ENCODE data around the gene KHDRBS2.

The KHDRBS2 gene

GRCh38 chr6:61675734-61676133 lies 610.3 kb downstream of the KHDRBS2 start:
- no peak overlapping the region for H2BK5ac ChIP-seq (ENCODE audit: low read length)
- WGBS, 2 donors (ENCODE audit: extremely low coverage in 2 of 2, insufficient read length in 2 of 2, insufficient replicate concordance in 1 of 2): no CpG with 5 or more reads among the region's 2 CpGs
- no peak overlapping the region for H3K4me2 ChIP-seq (ENCODE audit: insufficient read depth, low read length, poor library complexity, severe bottlenecking)
- no peak overlapping the region for H2AFZ ChIP-seq (ENCODE audit: low read length)
- no peak overlapping the region for H3K27ac ChIP-seq (replicated peaks; ENCODE audit: low read length)
- no peak overlapping the region for H3K4ac ChIP-seq (ENCODE audit: low read length)
- H3K27me3 ChIP-seq (ENCODE audit: control insufficient read depth in 3 of 3, insufficient read depth in 3 of 3, low read depth in 1 of 3, low read length in 3 of 3): no peaks in the 10 kb centered on the region
- H3K9me3 ChIP-seq (replicated peaks in 1 of 2; ENCODE audit: control insufficient read depth in 2 of 2, insufficient read depth in 1 of 2, low read depth in 1 of 2, low read length in 2 of 2): no peaks in the 10 kb centered on the region
- H3K9ac ChIP-seq (ENCODE audit: low read depth, low read length, poor library complexity): no peak overlapping the region
- DNase-seq (ENCODE audit: low spot score): no peak
- H3K18ac ChIP-seq (ENCODE audit: low read length): no peak overlapping the region
- H3K4me3 ChIP-seq (ENCODE audit: low read length in 2 of 2): no peak overlapping the region
- no peak overlapping the region for H4K8ac ChIP-seq (ENCODE audit: low read depth, low read length)
- H3K23ac ChIP-seq (ENCODE audit: low read depth, low read length, poor library complexity): no peak overlapping the region
- no peaks in the 10 kb centered on the region for H3K36me3 ChIP-seq (replicated peaks in 1 of 2; ENCODE audit: control insufficient read depth in 2 of 2, insufficient read depth in 2 of 2, low read length in 2 of 2)
- H2BK120ac ChIP-seq (ENCODE audit: low read depth, low read length): no peak overlapping the region
- H4K91ac ChIP-seq (ENCODE audit: low read depth, low read length, poor library complexity): no peak overlapping the region
- no peak overlapping the region for H3K14ac ChIP-seq (ENCODE audit: low read length)
- no peak overlapping the region for H2BK15ac ChIP-seq (ENCODE audit: low read length)
- no peak overlapping the region for H2AK5ac ChIP-seq (ENCODE audit: low read depth, low read length)
- H2BK12ac ChIP-seq (ENCODE audit: low read length): no peak overlapping the region
- peaks cover 0 to 2% of the 10 kb centered on the region in 2 donors for H3K4me1 ChIP-seq (ENCODE audit: control insufficient read depth in 2 of 2, insufficient read depth in 1 of 2, low read depth in 1 of 2, low read length in 2 of 2)
- no peaks in the 10 kb centered on the region for H3K79me1 ChIP-seq (ENCODE audit: low read depth, low read length)

- Histone ChIP-seq H3K18ac (ENCODE audit: low read length) (no peak overlapping the region), H3K4me2 (ENCODE audit: insufficient read depth, low read length, poor library complexity, severe bottlenecking) (no peak overlapping the region), H3K4me3 (ENCODE audit: low read length in 2 of 2) (no peak overlapping the region), H3K4me1 (ENCODE audit: control insufficient read depth in 2 of 2, insufficient read depth in 1 of 2, low read depth in 1 of 2, low read length in 2 of 2) (peaks cover 4 to 8% of the 10 kb centered on the region in 2 donors), H3K27ac (replicated peaks; ENCODE audit: low read length) (no peak overlapping the region), H2BK15ac (ENCODE audit: low read length) (no peak overlapping the region), H2AK5ac (ENCODE audit: low read depth, low read length) (no peak overlapping the region), H3K14ac (ENCODE audit: low read length) (no peak overlapping the region), H2BK5ac (ENCODE audit: low read length) (no peak overlapping the region), H4K8ac (ENCODE audit: low read depth, low read length) (no peak overlapping the region), H2AFZ (ENCODE audit: low read length) (no peak overlapping the region), H3K9ac (ENCODE audit: low read depth, low read length, poor library complexity) (no peak overlapping the region), H2BK12ac (ENCODE audit: low read length) (no peak overlapping the region), H3K9me3 (replicated peaks in 1 of 2; ENCODE audit: control insufficient read depth in 2 of 2, insufficient read depth in 1 of 2, low read depth in 1 of 2, low read length in 2 of 2) (no peaks in the 10 kb centered on the region), H3K79me1 (ENCODE audit: low read depth, low read length) (no peaks in the 10 kb centered on the region), H2BK120ac (ENCODE audit: low read depth, low read length) (no peak overlapping the region), H3K27me3 (ENCODE audit: control insufficient read depth in 3 of 3, insufficient read depth in 3 of 3, low read depth in 1 of 3, low read length in 3 of 3) (no peaks in the 10 kb centered on the region), H3K36me3 (replicated peaks in 1 of 2; ENCODE audit: control insufficient read depth in 2 of 2, insufficient read depth in 2 of 2, low read length in 2 of 2) (no peaks in the 10 kb centered on the region), H3K4ac (ENCODE audit: low read length) (no peak overlapping the region), H3K23ac (ENCODE audit: low read depth, low read length, poor library complexity) (no peak overlapping the region), H4K91ac (ENCODE audit: low read depth, low read length, poor library complexity) (no peak overlapping the region)
- WGBS, 2 donors (ENCODE audit: extremely low coverage in 2 of 2, insufficient read length in 2 of 2, insufficient replicate concordance in 1 of 2): no CpG with 5 or more reads among the region's 1 CpG
- DNase-seq (ENCODE audit: low spot score): no peak
These were observed 636.2 kb downstream of the KHDRBS2 start for GRCh38 chr6:61649845-61650244.

DNA sequence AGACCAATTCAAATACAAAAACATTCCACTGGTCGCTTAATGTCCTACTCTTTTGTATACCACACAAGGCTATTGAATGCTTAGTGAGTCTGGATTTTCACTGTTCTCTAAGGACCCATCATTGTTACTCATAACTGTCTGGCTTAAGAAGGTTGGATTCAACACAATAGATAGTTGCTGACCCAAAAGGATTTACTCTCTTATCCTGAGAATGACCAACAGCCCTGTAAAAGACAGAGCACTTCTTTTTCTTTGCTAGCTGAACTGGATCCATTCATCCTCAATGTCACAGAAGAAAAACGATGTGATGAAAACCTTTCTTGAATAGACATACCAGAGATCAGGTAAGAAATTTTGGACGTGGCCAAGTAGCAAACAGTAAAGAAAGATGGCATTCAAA lies 645.6 kb downstream of the KHDRBS2 start:
- peak; percentile 5 for DNase-seq (ENCODE audit: low spot score)
- no CpG with 5 or more reads among the region's 3 CpGs for WGBS, 2 donors (ENCODE audit: extremely low coverage in 2 of 2, insufficient read length in 2 of 2, insufficient replicate concordance in 1 of 2)
- no peak overlapping the region for H3K4ac ChIP-seq (ENCODE audit: low read length)
- H4K91ac ChIP-seq (ENCODE audit: low read depth, low read length, poor library complexity): no peak overlapping the region
- no peak overlapping the region for H3K14ac ChIP-seq (ENCODE audit: low read length)
- no peak overlapping the region for H3K18ac ChIP-seq (ENCODE audit: low read length)
- H3K36me3 ChIP-seq (replicated peaks in 1 of 2; ENCODE audit: control insufficient read depth in 2 of 2, insufficient read depth in 2 of 2, low read length in 2 of 2): no peaks in the 10 kb centered on the region
- no peak overlapping the region for H2BK12ac ChIP-seq (ENCODE audit: low read length)
- no peak overlapping the region for H3K9ac ChIP-seq (ENCODE audit: low read depth, low read length, poor library complexity)
- no peaks in the 10 kb centered on the region for H3K79me1 ChIP-seq (ENCODE audit: low read depth, low read length)
- peaks cover 0 to 13% of the 10 kb centered on the region in 2 donors for H3K9me3 ChIP-seq (replicated peaks in 1 of 2; ENCODE audit: control insufficient read depth in 2 of 2, insufficient read depth in 1 of 2, low read depth in 1 of 2, low read length in 2 of 2)
- H3K27ac ChIP-seq (replicated peaks; ENCODE audit: low read length): no peak overlapping the region
- H3K27me3 ChIP-seq (ENCODE audit: control insufficient read depth in 3 of 3, insufficient read depth in 3 of 3, low read depth in 1 of 3, low read length in 3 of 3): no peaks in the 10 kb centered on the region
- H2AK5ac ChIP-seq (ENCODE audit: low read depth, low read length): no peak overlapping the region
- no peak overlapping the region for H2AFZ ChIP-seq (ENCODE audit: low read length)
- no peak overlapping the region for H3K4me2 ChIP-seq (ENCODE audit: insufficient read depth, low read length, poor library complexity, severe bottlenecking)
- H2BK5ac ChIP-seq (ENCODE audit: low read length): no peak overlapping the region
- no peak overlapping the region for H2BK120ac ChIP-seq (ENCODE audit: low read depth, low read length)
- H3K4me3 ChIP-seq (ENCODE audit: low read length in 2 of 2): no peak overlapping the region
- H3K23ac ChIP-seq (ENCODE audit: low read depth, low read length, poor library complexity): no peak overlapping the region
- H3K4me1 ChIP-seq (ENCODE audit: control insufficient read depth in 2 of 2, insufficient read depth in 1 of 2, low read depth in 1 of 2, low read length in 2 of 2): no peaks in the 10 kb centered on the region
- no peak overlapping the region for H4K8ac ChIP-seq (ENCODE audit: low read depth, low read length)
- no peak overlapping the region for H2BK15ac ChIP-seq (ENCODE audit: low read length)
